ENCODE results near the gene ZNF627.
"Not testable (repeated sequence)": the region's sequence is repeated elsewhere in the genome, so short reads cannot be mapped to it uniquely, and the experiment has no call there.

ZNF627 gene

DNA sequence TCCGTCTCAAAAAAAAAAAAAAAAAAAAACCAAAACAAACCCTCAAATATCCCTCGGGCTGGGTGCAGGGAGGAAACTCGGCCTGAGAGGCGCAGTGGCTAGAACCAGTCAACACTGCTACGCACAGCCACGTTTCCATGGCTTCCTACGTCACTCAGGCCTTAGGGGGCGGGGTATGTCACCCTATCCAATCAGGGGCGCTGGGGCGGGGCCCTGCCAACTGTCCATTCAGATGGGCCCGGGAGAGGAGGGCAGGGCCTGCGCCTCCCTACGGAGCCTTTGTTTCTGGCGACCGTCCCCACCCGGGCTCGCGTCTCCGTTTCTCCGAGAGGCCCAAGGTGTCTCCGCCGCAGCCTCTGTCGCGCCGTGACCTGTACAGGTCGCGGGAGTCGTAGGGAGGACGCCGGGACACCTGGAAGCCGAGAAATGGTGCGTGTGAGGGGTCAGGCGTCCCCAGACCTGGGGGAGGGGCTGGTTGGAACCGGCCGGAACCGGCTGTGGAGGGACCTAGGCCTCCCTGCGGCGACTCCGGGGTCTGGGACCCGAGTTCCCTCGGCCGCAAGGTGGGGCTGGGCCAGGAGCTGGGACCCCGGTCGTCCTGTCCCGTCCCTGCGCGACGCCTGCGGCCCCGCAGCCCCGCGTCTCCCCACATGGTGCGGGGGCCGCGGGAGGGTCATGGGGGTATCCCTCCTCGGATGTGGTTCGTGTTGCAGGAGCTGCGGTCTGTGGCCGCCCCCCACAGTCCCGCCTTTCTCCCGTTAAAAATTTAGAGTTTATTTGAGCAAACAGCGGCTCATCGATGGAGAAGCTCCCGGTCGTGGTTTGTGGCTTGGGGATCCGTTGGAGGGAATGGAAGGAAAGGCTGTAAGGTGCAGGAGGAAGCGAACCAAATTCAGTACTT lies at the start of gene ZNF627:
ZNF627 (plus strand) TSS at position 282 of the 901 bp plus-strand sequence; CDS start at position 427, 145 bp downstream.
- DNase-seq (ENCODE audit: low read depth, low spot score), result peak; percentile 99

DNA sequence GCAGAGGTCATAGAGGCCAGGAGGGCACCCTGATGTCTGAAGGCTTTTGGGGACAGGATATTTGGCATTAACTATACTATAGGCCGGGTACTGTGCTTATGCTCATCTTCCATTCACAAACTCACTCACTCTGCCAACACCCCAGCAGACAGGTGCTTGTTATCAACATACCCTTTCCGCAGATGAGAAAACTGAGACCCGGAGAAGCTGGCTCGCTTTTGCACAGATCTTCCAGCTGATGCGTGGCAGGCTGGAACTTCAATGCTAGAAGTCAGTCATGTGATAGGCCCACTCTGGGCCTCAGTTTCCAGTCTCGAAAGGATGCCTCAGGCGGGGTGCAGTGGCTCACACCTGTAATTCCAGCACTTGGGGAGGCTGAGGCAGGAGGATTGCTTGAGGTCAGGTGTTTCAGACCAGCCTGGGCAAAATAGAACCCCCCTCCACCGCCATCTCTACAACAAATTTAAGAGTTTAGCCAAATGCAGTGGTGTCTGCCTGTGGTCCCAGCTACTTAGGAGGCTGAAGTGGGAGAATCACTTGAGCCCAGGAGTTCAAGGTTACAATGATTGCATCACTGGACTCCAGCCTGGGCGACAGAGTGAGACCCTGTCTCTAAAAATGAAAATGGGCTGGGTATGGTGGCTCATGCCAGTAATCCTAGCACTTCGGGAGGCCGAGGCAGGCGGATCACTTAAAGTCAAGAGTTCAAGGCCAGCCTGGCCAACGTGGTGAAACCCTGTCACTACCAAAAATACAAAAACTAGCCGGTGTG lies 49.2 kb upstream of the ZNF627 start:
- no peak for DNase-seq (ENCODE audit: low read depth, low spot score)

DNA sequence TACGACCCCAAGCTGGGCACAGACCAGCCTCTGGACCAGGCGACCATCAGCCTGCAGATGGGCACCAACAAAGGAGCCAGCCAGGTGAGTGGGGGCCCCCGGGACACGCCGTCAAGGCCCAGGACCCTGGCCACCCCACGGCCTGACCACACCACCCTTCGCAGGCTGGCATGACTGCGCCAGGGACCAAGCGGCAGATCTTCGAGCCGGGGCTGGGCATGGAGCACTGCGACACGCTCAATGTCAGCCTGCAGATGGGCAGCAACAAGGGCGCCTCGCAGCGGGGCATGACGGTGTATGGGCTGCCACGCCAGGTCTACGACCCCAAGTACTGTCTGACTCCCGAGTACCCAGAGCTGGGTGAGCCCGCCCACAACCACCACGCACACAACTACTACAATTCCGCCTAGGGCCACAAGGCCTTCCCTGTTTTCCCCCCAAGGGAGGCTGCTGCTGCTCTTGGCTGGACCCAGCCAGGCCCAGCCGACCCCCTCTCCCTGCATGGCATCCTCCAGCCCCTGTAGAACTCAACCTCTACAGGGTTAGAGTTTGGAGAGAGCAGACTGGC lies 47.8 kb upstream of the ZNF627 start:
- no peak for DNase-seq (ENCODE audit: low read depth, low spot score)

DNA sequence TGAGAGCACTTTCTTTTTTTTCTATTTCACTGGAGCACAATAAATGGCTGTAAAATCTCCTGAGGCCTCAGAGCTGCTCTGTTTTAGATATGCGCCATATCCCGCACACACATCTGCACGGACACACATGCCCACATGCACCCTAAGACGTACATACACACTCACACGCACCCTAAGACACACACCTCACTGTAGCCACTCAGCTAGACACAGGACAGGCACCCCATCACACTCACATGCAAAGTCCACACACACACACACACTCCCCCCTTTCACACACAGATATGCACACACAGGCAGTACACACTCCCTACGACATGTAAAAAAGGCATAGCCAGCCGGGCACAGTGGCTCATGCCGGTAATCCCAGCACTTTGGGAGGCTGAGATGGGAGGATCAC lies 47.0 kb upstream of the ZNF627 start:
- DNase-seq (ENCODE audit: low read depth, low spot score), result no peak

DNA sequence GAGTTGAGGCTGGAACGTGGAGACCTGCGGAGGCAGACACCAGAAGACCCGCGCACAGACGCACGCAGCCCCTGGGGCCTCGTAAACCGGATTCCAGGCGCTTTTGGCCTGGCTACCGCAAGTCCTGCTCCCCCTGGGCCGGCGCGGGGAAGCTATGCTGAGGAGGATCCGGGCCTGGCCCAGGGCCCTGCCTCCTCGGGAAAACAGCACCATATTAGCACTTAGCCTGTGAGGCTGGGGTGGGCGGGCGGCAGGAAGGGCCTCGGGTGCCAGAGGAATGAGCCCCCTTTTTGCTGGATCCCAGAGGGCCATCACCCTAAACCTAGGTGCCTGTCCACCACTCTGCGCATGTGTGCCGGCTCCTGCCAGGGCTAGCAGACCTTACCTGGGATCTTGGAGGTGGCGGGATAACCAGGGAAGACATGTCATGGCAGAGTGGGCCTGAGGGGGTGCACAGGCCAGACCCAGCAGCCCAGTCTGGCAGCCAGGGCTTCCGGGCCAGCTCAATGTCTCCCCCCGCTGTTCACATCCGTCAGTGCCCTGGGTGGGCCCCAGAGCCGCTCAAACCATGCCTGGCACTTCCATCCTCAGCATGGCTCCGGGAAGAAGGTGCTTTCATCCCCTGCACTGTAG lies 45.6 kb upstream of the ZNF627 start:
- DNase-seq (ENCODE audit: low read depth, low spot score), result peak; percentile 57

DNA sequence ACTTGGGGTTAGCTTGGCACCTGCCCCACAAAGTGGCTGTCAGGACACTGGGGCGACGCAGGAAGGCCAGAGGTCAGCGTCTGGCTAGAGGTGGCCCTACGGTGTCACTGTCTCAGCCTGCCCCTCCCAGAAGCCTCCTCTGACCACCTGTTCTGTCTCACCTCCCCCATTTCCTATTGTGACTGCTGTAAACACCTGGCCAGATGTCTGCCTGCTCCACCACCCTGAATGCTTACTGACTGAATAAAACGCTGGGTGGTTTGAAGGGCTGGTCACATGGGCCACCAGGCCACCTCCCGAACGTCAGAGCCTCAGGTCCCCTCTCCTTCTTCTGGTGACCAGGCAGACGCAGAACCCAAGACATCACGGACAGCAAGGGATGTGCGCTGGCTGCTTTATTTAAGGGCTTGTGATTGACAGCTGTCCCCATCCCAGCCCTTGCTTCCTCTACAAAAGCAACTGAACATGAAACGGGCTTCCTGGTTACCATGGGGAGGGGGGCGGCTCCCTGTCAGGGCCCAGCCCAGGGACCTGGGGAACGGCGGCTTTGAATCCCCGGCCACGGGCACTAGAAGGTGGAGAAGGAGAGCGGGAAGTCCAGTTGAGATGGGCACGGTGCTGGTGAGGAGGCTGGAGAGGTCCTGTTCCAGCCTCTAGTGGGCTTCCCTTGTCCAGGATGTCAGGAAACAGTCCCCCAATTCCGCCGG lies 44.5 kb upstream of the ZNF627 start:
- no peak for DNase-seq (ENCODE audit: low read depth, low spot score)

DNA sequence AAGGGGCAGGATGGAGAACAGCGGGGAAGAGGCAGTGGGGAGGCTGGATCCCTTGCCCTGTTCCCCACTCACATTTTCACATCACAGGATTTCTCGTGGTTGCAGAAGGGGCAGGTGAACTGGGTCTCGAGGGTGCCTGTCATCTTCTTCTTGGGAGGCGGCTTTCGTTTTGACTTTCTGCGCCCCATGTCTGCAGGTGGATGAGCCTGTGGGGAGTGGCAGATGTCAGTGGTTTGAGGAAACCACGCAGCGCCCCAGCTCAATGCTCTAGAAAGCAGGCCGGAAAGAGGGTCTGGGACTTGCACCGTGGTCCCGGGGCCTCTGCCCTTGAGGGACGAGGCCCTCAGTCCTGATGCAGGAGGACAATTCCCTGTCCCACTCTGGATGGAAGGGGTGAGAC lies 43.1 kb upstream of the ZNF627 start:
- no peak for DNase-seq (ENCODE audit: low read depth, low spot score)

DNA sequence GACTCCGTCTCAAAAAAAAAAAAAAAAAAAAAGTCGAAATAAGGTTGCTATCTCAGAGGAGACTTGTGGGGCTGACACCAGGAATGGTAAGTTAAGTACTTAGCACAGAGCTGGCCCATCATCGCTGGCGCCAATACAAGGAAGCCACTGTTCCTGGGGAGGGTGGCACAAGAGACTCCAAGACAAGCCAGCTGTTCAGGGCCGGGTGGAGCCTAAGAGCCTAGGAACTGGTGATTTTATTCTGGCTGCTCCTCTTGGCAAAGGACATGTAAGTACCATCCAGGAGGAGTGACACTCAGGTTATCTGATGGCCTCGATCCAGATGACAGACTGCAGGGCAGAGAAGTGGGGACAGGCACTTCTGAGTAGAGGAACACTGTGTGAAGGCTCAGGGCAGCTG lies 42.0 kb upstream of the ZNF627 start:
- no peak for DNase-seq (ENCODE audit: low read depth, low spot score)

DNA sequence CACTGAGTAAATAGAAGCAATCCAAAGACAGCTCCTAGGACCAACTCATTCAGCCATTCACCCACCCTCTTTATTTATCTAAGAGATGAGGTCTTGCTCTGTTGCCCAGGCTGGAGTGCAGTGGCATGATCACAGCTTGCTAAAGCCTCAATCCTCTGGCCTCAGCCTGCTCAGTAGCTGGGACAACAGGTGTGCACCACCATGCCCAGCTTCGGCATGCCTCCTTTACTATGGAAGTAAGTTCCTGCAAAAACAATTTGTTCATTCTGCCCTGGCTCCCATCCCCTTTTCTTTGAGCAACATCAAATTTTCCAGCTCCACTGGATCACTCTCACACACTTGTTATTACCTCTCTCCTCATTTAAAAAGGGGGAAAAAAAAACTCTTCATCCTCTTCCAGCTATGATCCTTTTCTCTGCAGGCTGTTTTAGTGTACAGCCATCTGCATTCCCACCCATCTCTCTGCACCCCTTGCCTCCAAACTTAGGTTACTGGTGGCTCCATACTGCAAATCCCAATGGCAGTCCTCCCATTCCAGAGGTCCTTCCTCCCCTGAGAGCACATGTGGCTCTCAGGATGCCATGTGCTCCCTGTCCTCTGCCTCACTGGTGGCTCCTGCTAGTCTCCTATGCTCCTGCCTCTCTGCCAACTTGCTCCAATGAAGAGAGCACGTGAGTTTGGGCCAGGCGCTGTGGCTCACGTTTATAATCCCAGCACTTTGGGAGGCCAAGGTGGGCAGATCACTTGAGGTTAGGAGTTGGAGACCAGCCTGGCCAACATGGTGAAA lies 40.5 kb upstream of the ZNF627 start:
- DNase-seq (ENCODE audit: low read depth, low spot score), result no peak

DNA sequence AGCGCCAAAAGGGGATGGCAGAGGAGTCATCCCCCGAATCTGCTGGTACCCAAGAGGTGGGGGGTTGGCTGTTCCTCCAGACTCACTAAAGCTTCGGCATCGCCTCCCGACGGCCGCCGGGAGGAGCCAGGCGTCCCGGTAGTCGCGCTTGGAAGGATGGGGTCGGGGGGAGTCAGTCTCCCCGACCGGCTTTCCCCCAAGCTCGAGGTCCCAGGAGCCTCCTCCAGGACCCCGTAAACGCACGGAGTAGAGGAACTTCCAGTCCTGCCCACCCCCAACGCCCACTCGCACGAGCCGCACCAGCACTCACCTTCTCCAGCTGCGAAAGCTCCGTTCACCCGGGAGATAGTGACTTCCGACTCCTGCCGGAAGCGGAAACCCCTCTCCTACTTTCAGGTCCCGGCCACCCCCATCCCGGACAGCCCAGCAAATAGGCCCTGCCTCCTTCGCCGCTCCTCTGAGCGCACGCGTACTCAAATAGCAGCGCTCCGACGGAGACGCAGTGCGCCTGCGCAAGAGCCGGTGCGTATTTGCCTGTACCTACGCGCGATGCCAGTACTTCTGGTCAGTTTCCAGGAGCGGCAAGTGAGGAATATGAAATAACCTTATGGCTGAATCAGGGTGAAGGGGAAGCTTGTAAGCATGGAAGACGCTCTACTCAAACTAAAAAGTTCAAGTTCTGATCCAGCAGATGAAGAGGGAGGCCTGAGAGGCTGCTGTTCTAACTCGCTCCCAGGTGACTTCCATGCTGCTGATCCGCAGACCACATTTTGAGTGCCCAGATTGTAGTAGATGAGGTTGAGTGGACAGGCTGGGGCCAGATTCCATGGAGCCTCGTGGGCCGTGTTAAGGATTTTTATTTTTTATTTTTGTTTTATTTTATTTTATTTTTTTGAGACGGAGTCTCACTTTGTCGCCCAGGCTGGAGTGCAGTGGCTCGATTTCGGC lies 38.1 kb upstream of the ZNF627 start, which contains the start of gene ELOF1:
ELOF1 (minus strand) TSS at position 350 of the 948 bp plus-strand sequence. CDS start 4,883 bp downstream, outside the sequence.
- DNase-seq (ENCODE audit: low read depth, low spot score), result peak; percentile 99

DNA sequence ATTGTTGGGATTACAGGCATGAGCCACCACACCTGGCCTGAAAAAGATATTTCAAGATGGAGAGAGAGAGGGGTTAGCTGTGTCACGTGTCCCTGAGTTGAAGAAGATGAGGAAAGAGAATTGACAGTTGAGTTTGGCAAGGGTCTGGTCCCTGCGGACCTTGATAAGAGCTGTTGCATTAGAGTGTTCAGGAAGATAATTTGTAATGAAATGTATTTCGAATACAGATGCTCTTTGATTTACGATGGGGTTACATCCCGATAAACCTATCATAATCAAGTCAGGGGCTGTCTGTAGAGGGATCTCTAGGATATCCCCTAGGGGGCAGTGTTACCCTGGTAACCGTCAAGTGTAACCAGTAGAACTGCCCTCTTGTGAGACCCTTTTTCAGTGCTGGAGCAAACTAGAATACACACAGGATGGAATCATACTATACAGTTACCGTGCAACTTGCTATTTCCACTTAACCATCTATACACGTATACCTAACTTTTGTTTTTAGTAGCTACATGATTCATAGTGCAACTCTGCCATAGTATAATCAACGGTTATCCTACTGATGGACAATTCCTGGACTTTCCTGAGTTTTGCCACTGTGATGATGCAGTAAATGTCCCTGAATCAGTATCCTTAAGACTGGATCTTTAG lies 36.8 kb upstream of the ZNF627 start:
- peak; percentile 75 for DNase-seq (ENCODE audit: low read depth, low spot score)

DNA sequence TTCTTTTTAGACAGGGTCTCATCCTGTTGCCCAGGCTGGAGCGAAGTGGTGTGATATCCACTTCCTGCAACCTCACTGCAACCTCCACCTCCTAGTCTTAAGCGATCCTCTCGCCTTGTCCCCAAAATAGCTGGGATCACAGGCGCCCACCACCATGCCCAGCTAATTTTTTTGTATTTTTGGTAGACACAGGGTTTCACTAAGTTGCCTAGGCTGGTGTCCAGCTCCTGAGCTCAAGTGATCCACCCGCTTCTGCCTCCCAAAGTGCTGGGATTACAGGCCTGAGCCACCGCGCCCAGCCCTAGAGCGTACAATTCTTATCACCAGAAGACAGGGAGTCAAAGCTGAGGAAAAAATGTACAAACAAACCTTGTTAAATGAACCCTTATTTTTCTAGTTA lies 33.8 kb upstream of the ZNF627 start:
- DNase-seq (ENCODE audit: low read depth, low spot score), result no peak

DNA sequence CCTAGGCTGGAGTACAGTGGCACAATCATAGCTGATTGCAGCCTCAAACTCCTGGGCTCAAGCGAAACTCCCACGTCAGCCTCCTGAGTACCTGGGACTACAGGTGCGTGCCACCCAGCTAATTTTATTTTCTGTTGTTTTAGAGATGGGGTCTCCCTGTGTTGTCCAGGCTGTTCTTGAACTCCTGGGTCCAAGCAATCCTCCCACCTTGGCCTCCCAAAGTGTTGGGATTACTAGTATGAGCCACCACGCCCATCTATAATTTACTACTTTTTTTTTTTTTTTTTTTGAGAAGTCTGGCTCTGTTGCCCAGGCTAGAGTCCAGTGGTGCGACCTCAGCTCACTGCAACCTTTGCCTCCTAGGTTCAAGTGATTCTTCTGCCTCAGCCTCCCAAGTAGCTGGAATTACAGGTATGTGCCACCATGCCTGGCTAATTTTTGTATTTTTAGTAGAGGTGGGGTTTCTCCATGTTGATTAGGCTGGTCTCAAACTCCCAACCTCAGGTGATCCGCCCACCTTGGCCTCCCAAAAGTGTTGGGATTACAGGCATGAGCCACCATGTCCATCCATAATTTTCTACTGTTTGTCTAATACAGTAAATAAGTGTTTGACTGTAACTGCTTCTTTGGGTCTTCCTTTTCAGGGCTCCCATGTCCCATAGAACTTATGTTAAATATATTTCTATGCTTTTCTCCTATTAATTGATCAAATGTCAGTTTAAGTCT lies 33.0 kb upstream of the ZNF627 start:
- DNase-seq (ENCODE audit: low read depth, low spot score), result not testable (repeated sequence)

DNA sequence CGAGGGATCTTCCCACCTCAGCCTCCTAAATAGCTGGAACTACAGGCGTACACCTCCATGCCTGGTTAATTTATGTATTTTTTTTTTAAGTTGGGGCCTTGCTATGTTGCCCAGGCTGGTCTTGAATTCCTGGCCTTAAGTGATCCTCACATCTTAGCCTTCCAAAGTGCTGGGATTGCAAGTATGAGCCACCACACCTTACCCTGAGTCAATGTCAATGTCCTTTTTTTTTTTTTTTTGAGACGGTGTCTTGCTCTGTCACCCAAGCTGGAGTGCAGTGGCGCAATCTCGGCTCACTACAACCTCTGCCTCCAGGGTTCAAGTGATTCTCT lies 31.7 kb upstream of the ZNF627 start:
- not testable (repeated sequence) for DNase-seq (ENCODE audit: low read depth, low spot score)

DNA sequence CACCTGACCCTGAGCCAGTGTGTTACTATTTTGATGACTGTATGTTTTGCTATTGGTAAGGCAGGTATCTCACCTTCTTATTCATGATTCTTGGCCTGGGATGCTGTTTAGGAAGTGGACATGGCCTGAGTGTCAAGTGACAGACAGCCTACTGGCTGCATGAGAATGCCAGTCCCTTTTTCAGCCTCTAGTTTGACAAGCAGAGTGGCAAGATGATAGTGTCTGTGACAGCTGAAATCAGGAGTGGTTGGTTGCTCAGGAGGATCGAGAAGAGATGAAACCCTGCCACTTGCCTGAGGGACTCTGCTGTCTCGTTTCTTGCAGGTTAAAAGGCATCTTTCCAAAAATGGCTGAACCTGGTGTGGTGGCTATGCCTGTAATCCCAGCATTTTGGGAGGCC lies 31.1 kb upstream of the ZNF627 start:
- DNase-seq (ENCODE audit: low read depth, low spot score), result no peak

DNA sequence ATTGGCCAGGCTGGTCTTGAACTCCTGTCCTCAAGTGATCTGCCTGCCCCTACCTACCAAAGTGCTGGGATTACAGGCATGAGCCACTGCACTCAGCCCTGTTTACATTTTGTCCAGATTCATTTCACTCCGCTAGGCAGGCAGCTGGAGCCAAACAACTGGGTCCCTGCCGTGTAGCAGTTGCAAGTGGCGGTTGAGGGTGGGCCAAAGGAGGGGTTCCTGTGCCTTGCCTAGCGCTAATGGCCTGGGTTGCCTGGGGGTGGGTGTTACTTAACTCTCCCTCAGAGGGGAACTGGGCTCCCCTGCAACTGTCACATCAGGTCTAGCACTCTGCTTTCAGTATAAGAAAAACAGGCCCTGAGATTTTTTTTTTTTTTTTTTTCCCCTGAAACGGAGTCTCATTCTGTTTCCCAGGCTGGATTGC lies 27.2 kb upstream of the ZNF627 start:
- no peak for DNase-seq (ENCODE audit: low read depth, low spot score)

DNA sequence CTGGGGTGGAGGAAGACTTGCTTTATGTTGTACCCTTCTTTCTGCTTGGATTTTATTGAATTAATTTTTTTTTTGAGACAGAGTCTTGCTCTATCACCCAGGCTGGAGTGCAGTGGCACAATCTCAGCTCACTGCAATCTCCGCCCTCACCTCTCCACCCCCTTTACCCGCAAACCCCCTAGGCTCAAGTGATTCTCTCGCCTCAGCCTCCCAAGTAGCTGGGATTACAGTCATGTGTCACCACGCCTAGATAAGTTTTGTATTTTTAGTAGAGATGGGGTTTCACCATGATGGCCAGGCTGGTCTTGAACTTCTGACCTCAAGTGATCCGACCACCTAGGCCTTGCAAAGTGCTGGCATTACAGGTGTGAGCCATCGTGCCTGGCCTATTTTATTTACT lies 23.9 kb upstream of the ZNF627 start:
- not testable (repeated sequence) for DNase-seq (ENCODE audit: low read depth, low spot score)

DNA sequence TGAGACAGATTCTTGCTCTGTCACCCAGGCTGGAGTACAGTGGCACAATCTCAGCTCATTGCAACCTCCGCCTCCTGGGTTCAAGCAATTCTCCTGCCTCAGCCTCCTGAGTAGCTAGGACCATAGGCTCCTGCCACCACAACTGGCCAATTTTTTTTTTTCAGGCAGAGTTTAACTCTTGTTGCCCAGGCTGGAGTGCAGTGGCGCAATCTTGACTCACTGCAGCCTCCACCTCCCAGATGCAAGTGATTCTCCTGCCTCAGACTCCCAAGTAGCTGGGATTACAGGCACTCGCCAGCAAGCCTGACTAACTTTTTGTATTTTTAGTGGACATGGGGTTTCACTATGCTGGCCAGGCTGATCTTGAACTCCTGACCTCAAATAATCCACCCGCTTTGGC lies 23.5 kb upstream of the ZNF627 start:
- not testable (repeated sequence) for DNase-seq (ENCODE audit: low read depth, low spot score)
